HG02870 (cell line): ENCODE results near the gene CDPF1.

Experiments
- ATAC-seq: cut with Tn5 transposase; IDR thresholded peaks from one replicate; pipeline ENCODE4 v1.9.1; 2021; ENCODE audit warnings: mild to moderate bottlenecking, moderate library complexity; ENCODE audit not compliant: unreplicated experiment

CDPF1 gene, protein sequence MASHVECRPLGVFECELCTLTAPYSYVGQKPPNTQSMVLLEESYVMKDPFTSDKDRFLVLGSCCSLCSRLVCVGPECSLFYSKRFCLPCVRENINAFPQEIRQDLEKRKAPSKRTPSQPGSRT

DNA sequence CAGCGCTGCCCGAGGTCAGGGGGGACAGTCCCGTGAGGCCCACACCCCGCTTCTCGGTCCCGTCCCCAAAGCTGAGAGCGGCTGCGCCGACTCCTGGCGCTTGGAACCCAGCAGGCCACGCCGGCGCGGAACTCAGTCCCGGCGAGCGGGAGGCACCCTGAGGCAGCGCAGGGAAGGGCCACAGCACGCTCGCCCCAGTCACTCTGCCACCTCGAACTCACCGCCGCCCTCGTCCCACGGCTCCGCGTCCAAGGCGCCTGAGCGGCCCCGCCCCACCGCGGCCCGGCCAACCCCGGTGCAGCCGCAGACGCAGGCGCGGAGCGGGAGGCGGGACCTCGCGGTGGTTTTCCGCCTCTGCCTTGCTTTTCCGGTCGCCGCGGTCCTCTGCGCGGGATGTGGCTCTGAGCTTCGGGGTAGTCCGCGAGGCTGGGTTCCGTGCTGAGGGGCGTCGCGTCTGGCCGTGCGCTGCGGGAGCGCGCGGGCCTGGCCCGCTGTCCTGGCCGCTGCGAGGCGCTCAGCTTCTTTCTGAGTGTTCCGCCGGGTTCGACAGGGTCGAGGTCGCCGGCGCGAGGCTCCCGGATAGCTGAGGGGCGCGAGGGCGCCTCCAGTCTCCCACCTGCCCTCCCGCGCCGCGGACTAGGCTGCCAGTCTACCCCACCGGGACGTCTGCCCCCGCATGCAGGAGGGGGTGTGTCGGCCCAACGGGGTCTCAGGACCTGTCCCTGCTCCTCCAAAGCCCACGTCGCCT, at the start of gene CDPF1:
Gene CDPF1 (minus strand): TSS at position 259 of the 748 bp plus-strand sequence. CDS start 2,009 bp downstream, outside the sequence.
- peak; percentile 82 for ATAC-seq

DNA sequence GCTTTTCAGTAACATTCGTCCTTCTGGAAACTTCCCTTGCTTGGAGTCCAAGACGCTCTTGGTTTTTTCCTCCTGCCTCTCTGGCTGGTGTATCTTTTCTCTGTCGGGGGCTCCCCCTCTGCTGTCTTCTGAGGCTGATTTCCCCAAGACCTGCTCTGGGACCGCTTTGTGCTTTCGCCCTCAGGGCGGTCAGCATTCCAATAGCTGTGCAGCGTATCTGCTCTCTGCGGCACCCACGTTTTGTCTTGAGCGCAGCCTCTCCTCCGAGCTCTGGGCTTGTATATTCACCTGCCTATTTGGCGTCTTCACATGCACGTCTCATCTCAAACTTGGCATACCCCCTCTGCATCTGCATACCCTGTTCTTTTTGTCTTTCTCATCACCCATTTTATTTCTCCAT, 49.0 kb upstream of the CDPF1 start:
- ATAC-seq: no peak

DNA sequence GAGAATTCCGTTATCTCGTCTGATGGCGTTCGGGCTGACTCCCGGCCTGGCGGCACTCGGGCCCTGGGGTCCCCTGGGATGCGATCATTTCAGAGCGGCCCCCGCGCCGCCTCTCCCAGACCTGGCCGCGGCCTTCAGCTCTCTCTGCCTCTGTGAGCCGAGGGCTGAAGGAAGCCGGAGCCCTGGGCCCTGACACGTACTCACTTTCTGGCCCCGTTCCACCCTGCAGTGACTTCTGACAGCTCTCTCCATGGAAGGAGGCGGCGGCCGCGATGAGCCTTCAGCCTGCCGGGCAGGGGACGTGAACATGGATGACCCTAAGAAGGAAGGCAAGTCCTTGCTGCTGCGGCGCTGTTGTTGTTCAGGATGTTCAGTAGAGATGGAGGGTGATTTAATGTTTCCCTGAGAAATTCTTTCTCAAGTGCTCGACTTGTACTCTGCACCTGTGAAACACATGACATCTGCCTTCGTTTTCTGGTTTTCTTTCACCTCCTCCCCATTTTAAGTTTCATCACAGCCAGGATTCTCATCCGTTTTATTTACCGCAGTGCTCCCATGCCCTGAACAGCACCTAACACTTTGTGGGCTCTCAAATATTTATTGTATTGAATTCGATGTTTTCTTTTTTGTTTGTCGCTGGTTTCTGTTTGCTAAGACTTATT, 47.2 kb upstream of the CDPF1 start:
- ATAC-seq: no peak

DNA sequence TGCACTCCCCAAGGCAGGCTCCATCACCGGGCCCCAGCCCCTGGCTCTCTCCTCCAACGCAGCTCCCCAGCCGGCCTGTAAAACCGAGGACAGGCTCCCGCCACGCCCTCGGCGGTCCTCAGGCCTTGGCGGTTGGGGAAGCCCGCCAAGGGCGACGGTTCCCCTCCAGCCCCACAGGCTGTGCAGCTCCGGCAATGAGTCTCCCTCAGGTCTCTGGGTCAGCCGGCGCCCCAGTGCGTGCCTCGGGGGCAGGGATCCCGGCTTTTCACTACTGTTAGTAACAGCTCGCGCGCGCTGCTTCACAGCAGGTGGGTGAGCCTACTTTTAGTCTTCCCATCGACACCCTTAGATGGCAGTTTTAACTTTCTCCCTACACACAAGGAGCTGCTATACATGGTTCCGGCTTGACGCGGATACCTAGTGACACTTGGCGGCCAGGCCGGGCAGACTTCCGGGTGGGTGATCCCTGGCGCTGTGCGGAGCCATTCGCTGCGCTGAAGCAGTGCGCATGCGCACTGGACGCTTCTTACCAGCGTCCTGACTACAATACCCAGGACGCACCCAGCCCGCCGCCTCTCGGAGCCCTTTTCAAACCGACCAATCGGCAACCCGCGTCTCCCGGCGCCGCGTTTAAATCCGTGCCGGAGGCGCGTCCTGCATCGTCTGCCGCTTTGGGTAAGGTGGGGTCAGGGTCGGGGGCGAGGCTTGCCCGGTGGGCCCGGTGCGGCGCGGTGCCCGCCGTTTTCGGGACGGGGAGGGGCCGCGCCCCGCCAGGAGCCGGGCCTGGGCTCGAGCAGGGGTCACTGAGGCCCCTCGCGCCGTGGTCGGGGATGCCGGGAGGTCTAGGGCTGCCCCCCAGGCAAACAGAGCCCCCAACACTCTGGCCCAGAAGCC, 46.4 kb upstream of the CDPF1 start, which contains the start of gene GTSE1:
Gene GTSE1 (plus strand): TSS at position 614 of the 894 bp plus-strand sequence. CDS start 531 bp downstream, outside the sequence.
- peak; percentile 93 for ATAC-seq

DNA sequence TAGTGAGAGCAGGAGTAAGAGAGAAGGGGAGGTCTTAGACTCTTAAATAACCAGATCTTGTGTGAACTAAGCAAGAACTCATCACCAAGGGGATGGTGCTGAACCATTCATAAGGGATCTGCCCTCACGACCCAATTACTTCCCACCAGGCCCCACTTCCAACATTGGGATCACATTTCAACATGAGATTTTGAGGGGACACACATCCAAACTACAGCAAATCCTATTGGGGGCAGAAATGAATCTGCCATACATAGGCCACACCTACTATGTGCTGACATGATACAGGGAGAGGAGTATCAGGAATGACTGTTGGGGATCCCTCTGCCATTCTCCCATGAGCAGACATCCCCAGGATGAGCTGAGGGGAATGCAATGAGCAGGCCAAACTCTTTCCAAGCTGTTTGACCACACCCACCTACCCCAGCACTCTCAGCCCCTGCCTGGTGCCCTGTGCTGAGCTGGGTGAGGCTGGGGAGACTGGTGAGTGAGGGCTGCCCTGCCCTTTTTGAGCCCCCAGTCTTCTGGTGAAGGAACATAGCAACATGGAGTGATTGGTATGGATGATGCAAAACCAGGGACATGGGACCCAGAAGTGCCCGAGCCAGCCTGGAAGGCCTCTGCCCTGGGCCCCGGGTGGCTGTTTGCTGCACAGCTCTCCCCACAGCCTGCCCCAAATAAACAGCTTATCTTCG, 45.3 kb upstream of the CDPF1 start:
- ATAC-seq: no peak

DNA sequence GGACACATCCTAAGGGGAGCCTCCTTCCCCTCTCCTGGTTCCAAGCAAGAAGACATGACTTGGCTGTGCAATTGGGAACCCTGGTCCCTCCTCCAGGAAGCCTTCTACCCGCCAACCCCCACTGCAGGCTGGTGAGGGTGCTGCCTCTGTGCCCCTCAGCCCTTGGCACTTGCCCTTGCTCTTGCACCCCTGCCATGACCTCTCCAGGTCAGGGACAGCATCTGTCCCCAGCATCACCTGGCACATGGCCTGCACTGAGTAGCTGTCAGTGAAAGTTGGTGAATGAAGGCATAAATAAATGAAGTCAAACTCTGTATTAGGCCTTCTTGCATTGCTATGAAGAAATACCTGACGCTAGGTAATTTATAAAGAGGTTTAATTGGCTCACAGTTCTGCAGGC, 44.7 kb upstream of the CDPF1 start:
- no peak for ATAC-seq

DNA sequence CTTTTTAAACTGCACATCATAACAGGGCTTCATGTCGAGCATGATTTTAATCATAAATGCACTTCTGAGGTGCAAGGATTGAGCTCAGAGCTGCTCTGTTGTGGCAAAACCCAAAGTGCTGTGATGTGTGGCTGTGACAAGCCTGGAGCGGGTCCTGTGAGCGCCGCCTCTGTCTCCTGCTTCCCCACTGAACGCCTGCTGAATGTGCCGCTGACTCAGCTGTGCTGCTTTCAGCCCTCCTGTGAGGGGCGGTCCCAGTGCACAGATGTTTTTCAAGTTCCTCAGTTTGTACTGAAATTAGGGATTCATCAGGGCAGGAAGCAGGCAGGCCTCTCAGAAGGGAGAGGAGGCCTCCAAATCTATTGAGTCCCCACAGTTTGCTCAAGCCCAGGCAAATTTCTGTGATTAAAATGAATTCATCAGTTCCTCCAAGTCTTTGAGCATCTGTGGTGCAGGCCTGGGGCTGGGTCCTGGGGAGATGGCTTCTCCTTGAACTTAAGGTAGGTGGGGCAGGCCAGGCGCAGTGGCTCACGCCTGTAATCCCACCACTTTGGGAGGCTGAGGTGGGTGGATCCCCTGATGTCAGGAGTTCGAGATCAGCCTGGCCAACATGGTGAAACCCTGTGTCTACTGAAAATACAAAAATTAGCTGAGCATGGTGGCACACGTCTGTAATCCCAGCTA, 43.6 kb upstream of the CDPF1 start:
- ATAC-seq: no peak

DNA sequence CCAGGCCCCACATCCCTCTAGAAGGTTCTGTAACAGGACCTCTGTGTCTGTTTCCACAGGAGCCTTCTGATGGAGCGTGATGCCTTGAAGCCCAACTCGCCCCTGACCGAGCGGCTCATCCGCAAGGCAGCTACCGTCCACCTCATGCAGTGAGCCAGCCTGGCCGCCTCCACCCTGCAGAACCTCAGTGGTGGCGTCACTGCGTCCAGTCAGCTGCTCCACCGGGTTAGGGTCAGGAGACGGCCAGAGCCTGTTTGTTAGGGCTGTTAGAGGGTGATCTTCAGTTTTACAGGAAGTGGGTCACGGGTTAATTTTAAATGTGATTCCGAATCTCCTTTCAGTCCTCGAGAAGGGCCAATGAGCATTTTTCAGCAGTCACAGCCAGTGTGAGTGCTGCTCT, 42.6 kb upstream of the CDPF1 start:
- ATAC-seq: no peak

DNA sequence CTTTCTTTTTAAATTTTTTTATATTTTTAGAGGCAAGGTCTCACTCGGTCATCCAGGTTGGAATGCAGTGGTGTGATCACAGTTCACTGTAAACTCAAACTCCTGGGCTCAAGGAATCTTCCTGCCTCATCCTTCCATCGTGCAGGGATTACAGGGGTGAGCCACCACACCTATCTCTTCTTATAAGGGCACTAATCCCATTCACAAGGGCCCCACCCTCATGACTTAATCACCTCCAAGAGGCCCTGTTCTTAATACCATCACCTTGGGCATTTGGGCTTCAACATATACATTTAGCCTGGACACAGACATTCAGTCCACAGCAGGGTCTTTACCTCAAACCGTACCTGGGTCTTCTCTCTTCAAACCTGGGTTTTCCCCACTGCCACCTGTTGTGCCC, 42.1 kb upstream of the CDPF1 start:
- ATAC-seq: no peak

DNA sequence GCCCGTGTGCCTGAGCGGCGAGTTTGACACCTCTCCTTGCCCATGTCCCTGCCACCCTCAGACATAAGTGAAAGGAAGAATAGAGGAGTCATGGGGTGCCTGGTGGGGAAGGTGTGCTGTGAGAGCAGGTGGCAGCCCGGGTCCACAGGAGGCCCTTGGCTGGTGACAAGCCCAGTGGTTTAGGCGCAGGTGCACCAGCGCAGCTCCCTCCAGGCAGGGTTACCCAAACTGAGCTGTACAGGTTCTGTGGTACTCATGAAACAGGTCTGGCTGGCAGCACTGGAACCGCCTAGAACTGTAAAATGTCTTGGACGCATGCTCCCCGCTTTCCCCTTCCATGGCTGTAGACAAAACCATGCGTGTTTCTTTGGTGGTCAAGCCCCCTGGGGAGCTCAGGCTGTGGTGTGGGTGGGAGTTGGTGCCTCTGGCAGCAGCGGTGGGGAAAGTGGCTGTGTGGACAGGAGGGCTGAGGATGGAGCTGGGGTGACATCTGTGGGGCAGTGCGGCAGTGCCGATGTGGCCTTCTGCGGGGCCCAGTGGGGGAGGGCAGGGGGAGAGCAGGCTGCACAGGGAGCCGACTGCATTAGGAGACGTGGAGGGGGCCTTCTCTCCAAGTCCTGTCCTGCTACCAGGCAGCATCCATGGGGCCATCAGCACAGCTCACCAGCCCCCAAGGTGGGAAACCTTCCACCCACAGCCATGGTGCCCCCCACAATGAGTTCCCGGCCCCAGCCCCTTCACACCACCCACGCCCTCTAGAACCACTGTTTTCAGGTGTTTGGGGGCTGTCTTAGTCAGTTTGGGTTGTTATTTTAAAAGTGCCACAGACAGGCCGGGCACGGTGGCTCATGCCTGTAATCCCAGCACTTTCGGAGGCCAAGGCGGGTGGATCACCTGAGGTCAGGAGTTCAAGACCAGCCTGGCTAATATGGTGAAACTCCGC, 41.0 kb upstream of the CDPF1 start:
- ATAC-seq: no peak

DNA sequence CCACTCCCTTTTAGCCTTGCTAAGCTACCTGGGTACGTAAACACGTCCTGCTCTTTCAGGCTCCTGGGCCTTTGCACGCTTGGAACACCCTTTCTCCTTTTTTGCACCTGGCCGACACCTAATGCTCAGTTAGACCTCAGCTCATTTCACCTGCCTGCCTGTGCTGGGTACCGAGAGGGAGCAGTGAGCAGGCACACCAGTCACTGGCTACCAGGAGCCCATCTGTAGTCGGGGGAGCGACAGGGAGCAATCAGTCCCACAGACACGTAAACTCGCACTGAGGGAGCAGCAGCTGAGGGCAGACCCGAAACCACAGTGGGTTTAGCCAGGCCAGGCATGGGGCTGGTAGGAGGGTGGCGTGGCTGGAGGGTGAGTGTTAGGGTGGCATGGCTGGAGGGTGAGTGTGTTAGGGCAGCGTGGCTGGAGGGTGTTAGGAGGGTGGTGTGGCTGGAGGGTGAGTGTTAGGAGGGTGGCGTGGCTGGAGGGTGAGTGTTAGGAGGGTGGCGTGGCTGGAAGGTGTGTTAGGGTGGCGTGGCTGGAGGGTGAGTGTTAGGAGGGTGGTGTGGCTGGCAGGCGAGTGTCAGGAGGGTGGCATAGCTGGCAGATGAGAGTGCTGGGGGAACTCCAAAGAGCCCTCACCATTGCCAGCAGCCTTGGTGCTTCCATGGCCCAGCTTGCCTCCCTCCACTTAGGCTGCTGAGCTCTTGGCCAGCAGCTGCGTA, 40.2 kb upstream of the CDPF1 start:
- no peak for ATAC-seq

DNA sequence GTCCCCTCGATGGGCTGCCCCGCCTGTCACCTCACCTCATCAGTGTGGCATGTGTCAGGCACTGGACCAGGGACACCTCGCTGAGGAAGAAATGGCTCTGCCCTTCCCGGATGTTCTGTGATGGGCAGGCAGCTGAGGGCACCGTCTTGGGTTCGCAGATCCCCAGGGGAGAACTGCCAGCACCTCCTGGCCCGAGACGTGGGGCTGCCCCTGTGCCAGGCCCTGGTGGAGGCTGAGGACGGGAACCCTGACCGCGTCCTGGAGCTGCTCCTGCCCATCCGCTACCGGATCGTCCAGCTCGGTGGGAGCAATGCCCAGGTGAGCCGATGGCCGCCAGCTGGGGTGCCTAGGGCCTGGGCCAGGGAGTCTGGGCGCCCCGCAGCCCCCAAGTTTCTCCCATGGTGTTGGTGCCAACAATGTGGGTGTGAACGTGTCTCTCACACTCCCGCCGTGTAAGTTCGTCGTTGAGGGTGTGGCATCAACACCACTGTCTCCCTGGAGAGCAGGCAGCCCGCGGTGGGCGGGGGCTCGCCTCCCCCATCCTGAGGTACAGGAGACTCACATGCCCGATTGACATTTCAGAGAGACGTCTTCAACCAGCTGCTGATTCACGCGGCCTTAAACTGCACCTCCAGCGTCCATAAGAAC, 39.3 kb upstream of the CDPF1 start:
- ATAC-seq: no peak

DNA sequence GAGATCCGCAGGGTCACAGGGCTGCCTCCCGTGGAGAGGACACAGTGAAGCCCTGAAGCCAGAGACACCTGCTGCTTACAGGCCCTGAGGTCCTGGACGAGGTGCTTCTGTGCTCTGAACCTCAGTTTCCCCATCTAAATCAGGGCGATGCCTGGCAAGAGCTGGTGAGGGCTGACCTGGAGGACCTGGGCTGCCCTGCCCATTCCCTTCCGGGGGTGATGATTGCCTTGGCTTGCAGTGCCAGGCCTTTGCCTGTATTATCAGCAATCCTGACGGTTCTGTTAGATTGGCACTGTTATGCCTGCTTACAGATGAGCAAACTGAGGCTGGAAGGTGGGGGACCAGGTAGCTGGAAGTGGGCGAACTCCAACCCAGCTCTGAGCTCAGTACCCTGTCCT, 38.8 kb upstream of the CDPF1 start:
- no peak for ATAC-seq

DNA sequence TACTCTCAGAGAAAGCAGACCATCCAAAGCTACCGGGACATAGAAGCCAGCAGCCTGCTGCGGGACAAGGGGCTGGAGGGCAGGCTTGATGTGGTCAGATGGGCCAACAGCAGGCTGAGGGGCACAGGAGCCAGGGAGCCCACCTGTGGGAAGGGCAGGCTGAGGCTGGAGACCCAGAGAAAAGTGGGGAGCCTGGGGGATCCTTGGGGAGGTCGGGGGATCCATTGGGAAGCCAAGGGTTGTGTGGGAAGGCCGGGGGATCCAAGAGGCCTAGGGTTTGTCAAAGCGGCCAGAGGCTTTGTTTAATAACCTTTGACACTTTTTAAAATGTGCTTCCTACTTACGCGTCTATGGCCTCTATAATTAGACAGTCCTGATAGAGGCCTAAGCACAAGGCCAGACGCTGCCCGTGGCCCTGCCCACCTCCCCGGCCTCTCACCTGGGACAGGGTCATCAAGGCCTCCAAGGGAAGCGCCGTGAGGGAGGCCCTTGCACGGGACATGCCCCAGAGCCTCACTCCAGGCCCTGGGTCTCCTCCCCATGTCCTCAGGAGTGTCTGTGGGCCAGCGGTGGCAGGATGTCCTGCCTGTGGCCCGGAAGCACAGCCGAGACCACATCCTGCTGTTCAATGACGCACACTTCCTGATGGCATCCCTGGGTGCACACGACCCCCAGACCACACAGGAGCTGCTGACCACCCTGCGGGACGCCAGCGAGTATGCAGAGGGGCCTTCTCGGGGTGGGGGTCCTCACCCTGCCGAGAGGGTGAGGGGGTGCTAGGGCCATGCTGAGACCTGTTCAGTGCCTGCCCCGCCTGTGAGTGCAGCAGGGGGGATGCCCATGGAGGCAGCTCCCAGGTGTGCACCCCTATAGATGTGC, 38.0 kb upstream of the CDPF1 start:
- no peak for ATAC-seq

DNA sequence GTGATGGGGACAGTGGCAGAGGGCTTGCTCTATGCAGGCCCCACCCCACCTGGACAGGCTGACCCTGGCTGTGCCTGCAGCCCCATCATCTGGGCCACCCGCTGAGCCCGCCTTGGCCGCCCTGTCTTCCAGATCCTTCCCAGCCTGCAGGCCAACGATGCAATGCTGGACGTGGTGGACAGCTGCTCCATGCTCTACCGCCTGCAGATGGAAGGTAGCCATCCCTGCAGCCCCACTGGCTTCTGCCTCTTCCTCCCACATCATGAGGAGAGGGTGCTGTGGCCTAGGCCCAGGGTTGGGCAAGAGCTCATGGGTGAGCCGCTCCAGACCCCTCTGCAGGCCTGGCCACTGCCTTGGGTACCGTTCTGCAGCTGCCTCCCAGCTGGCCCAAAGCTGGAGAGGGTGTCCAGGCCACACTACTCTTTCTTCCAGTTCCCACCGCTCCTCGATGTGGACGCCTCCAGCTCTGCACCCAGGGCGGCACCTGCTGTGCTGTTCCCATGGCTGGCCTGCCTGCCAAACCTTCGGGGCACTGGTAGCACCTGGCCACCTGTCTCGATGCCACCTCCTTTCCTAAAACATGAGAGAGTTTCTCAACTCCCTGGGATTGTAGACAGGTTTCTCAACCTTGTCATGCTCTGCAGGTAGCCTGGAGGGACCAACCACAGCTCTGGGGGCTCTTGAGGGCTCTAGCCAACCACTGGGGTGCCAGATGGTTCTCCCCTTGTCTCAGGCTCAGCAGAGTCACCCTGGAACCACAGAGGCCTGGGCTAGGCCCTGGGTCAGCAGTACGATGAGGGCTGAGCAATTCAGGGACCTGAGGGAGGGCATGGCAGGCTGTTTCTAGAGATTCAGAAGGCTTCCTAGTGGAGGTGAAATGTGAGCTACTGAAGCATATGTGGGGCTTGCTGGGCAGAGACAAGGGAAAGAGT, 37.1 kb upstream of the CDPF1 start:
- ATAC-seq: no peak

DNA sequence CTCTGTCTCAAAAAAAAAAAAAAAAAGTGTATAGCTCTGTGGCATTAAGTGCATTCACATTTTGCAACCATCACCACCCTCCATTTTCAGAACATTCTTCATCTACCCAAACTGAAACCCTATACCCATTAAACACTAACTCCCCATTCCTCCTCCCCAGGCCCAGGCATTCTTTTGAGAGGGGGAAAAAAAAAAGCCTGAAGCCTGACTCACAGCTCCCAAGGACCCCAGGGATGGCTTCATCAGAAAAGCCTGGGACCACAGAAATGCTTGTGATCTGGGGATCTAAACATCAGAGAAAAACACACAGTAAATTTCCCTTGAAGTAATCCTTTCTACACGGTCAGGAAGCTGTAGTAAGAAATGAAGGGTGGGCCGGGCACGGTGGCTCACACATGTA, 35.9 kb upstream of the CDPF1 start:
- ATAC-seq: no peak
